Neural progenitor cell (in vitro differentiated cells): ENCODE results near the gene PCSK1N. TPM values are rescaled to one million over a fixed set of nuclear protein-coding genes. Genes with fewer than 3 reads are reported as not detected.

Source experiments
- DNase-seq: peaks from one replicate; pipeline ENCODE4 v3.0.0-alpha.2; 2016; ENCODE audit warnings: low spot score
- H2AFZ ChIP-seq: fragments of 200-600 bp; sonication (generic); replicated peaks from 2 replicates; pipeline ENCODE4 v1.6.1; 2016; ENCODE audit warnings: antibody characterized with exemption
- H3F3A ChIP-seq: fragments of 200-600 bp; sonication (generic); 2 replicates; pipeline ENCODE4 v1.6.1; 2016; ENCODE audit warnings: antibody characterized with exemption, low read depth
- H3K27ac ChIP-seq: fragments of 200-600 bp; sonication (generic); 2 replicates; pipeline ENCODE4 v1.5.1; 2016; ENCODE audit warnings: mild to moderate bottlenecking
- H3K27me3 ChIP-seq: fragments of 200-600 bp; sonication (generic); 2 replicates; pipeline ENCODE4 v1.6.1; 2016; ENCODE audit warnings: mild to moderate bottlenecking, moderate library complexity
- H3K36me3 ChIP-seq: fragments of 200-600 bp; sonication (generic); 2 replicates; pipeline ENCODE4 v1.5.1; 2016
- H3K4me1 ChIP-seq: fragments of 200-600 bp; sonication (generic); 2 replicates; pipeline ENCODE4 v1.6.1; 2016; ENCODE audit warnings: mixed run types
- H3K4me2 ChIP-seq: fragments of 200-600 bp; sonication (generic); 2 replicates; pipeline ENCODE4 v1.6.1; 2016
- H3K4me3 ChIP-seq: fragments of 200-600 bp; sonication (generic); 2 replicates; pipeline ENCODE4 v1.5.1; 2016
- H3K79me2 ChIP-seq: fragments of 200-600 bp; sonication (generic); 2 replicates; pipeline ENCODE4 v1.6.1; 2016; ENCODE audit warnings: low read depth
- H3K9ac ChIP-seq: fragments of 200-600 bp; sonication (generic); 2 replicates; pipeline ENCODE4 v1.6.1; 2016
- H3K9me3 ChIP-seq: fragments of 200-600 bp; sonication (generic); 2 replicates; pipeline ENCODE4 v1.5.1; 2016; ENCODE audit warnings: low read depth
- H4K20me1 ChIP-seq: fragments of 200-600 bp; sonication (generic); 2 replicates; pipeline ENCODE4 v1.6.1; 2016; ENCODE audit warnings: low read depth
- H3K27ac Mint-ChIP-seq: 3 replicates; pipeline ENCODE4 v1.8.0; 2021; ENCODE audit warnings: mixed read lengths
- H3K27me3 Mint-ChIP-seq: 2 replicates; pipeline ENCODE4 v1.8.0; 2022; ENCODE audit warnings: low read depth, mild to moderate bottlenecking, inconsistent platforms, moderate library complexity, mixed read lengths; ENCODE audit not compliant: insufficient read depth
- H3K36me3 Mint-ChIP-seq: 3 replicates; pipeline ENCODE4 v1.8.0; 2021; ENCODE audit warnings: mixed read lengths
- H3K4me1 Mint-ChIP-seq: 3 replicates; pipeline ENCODE4 v1.8.0; 2021; ENCODE audit warnings: mixed read lengths
- H3K4me3 Mint-ChIP-seq: 3 replicates; pipeline ENCODE4 v1.8.0; 2021; ENCODE audit warnings: mild to moderate bottlenecking, moderate library complexity, mixed read lengths
- H3K9me3 Mint-ChIP-seq: 3 replicates; pipeline ENCODE4 v1.8.0; 2020; ENCODE audit warnings: mixed read lengths
- CTCF ChIP-seq: fragments of 200-600 bp; sonication (generic); IDR thresholded peaks from 2 replicates; pipeline ENCODE4 v1.5.1; 2017; ENCODE audit warnings: antibody characterized with exemption, mild to moderate bottlenecking
- EZH2 ChIP-seq: fragments of 200-600 bp; sonication (generic); IDR thresholded peaks from 2 replicates; pipeline ENCODE4 v1.6.1; 2017; ENCODE audit warnings: antibody characterized with exemption, mild to moderate bottlenecking, moderate library complexity
- EZH2phosphoT487 ChIP-seq: fragments of 200-600 bp; sonication (generic); IDR thresholded peaks from 2 replicates; pipeline ENCODE4 v1.6.1; 2017; ENCODE audit warnings: antibody characterized with exemption
- total RNA-seq: library from RNA; depleted of rRNA; stranded (reverse); fragments of >200 nt; gene quantifications from 2 replicates; pipeline ENCODE4 v1.2.3, GENCODE V29; 2015; ENCODE audit warnings: low replicate concordance

Gene PCSK1N
- total RNA-seq, 1 donor from 2014 or later = not detected

- Mint-ChIP-seq H3K4me3 (no peak overlapping the region), H3K4me1 (peaks cover 5% of the 10 kb centered on the region), H3K27me3 (no peaks in the 10 kb centered on the region), H3K36me3 (no peaks in the 10 kb centered on the region), H3K27ac (no peak overlapping the region), H3K9me3 (peaks cover 5% of the 10 kb centered on the region)
- TF ChIP-seq EZH2 (no peak), EZH2phosphoT487 (no peak), CTCF (no peak)
- H3K4me1 ChIP-seq = no peaks in the 10 kb centered on the region
- no peak overlapping the region for H3K4me2 ChIP-seq
- no peaks in the 10 kb centered on the region for H3K27me3 ChIP-seq
- DNase-seq = no peak
- H3K79me2 ChIP-seq = peaks cover 6% of the 10 kb centered on the region
- H4K20me1 ChIP-seq = no peaks in the 10 kb centered on the region
- no peak overlapping the region for H3K27ac ChIP-seq
- H3K9ac ChIP-seq = no peak overlapping the region
- no peak overlapping the region for H3K4me3 ChIP-seq
- no peak overlapping the region for H2AFZ ChIP-seq
- H3K36me3 ChIP-seq = no peaks in the 10 kb centered on the region
- peaks cover 14% of the 10 kb centered on the region for H3F3A ChIP-seq
- no peaks in the 10 kb centered on the region for H3K9me3 ChIP-seq
These were observed 29.3 kb downstream of the PCSK1N start for GRCh38 chrX:48806081-48806480.

GRCh38 chrX:48802905-48803200, 32.6 kb downstream of the PCSK1N start:
- H3K4me3 ChIP-seq = peak overlapping the region; percentile 61
- no peaks in the 10 kb centered on the region for H3K36me3 Mint-ChIP-seq
- H3K79me2 ChIP-seq = peaks cover 6% of the 10 kb centered on the region
- DNase-seq = peak; percentile 12
- H3K9ac ChIP-seq = peak overlapping the region; percentile 64
- no peaks in the 10 kb centered on the region for H3K4me1 ChIP-seq
- H4K20me1 ChIP-seq = no peaks in the 10 kb centered on the region
- TF ChIP-seq EZH2phosphoT487 (no peak), EZH2 (no peak)
- peaks cover 5% of the 10 kb centered on the region for H3K27me3 Mint-ChIP-seq
- H3K9me3 Mint-ChIP-seq = peaks cover 7% of the 10 kb centered on the region
- peaks cover 5% of the 10 kb centered on the region for H3K4me1 Mint-ChIP-seq
- H3K27ac Mint-ChIP-seq = peak overlapping the region; percentile 94
- H3F3A ChIP-seq = peaks cover 17% of the 10 kb centered on the region
- H2AFZ ChIP-seq = no peak overlapping the region
- peak overlapping the region; percentile 92 for H3K4me3 Mint-ChIP-seq
- H3K9me3 ChIP-seq = no peaks in the 10 kb centered on the region
- H3K4me2 ChIP-seq = peak overlapping the region; percentile 95
- peak overlapping the region; percentile 76 for H3K27ac ChIP-seq
- H3K27me3 ChIP-seq = no peaks in the 10 kb centered on the region
- no peaks in the 10 kb centered on the region for H3K36me3 ChIP-seq

- H3K36me3 ChIP-seq = no peaks in the 10 kb centered on the region
- DNase-seq = peak; percentile 89
- Mint-ChIP-seq H3K9me3 (peaks cover 7% of the 10 kb centered on the region), H3K27ac (peak overlapping the region; percentile 94), H3K4me1 (peaks cover 5% of the 10 kb centered on the region), H3K27me3 (peaks cover 7% of the 10 kb centered on the region), H3K4me3 (peak overlapping the region; percentile 92), H3K36me3 (no peaks in the 10 kb centered on the region)
- H3F3A ChIP-seq = peaks cover 17% of the 10 kb centered on the region
- H4K20me1 ChIP-seq = no peaks in the 10 kb centered on the region
- no peaks in the 10 kb centered on the region for H3K4me1 ChIP-seq
- no peak overlapping the region for H2AFZ ChIP-seq
- peak overlapping the region; percentile 61 for H3K4me3 ChIP-seq
- no peak for TF ChIP-seq EZH2
- no peak for TF ChIP-seq CTCF
- TF ChIP-seq EZH2phosphoT487 = no peak
- peak overlapping the region; percentile 91 for H3K27ac ChIP-seq
- H3K9ac ChIP-seq = peak overlapping the region; percentile 64
- H3K79me2 ChIP-seq = peaks cover 6% of the 10 kb centered on the region
- H3K4me2 ChIP-seq = peak overlapping the region; percentile 95
- no peaks in the 10 kb centered on the region for H3K9me3 ChIP-seq
- H3K27me3 ChIP-seq = no peaks in the 10 kb centered on the region
These were observed 33.1 kb downstream of the PCSK1N start for GRCh38 chrX:48802089-48802904.
